Astrocyte of the cerebellum (primary cell): Measurements from ENCODE around the gene STOX2.

Source experiments
- DNase-seq: peaks from one replicate; pipeline ENCODE4 v3.0.0-alpha.2; 2011; ENCODE audit warnings: low read depth
- H3K4me3 ChIP-seq: 2 replicates; pipeline ENCODE4 v1.5.1; 2011; ENCODE audit warnings: mild to moderate bottlenecking, low read depth, low read length, moderate library complexity
- CTCF ChIP-seq: IDR thresholded peaks from 2 replicates; pipeline ENCODE4 v1.5.1; 2012; ENCODE audit warnings: low read length, low read depth, moderate library complexity, mild to moderate bottlenecking; ENCODE audit errors: missing control alignments
- in situ Hi-C: cut with HindIII; loops from 2 replicates; pipeline ENCODE4 v1.10.0; 2017; ENCODE audit warnings: low sequenced_read_pairs

The STOX2 gene

GRCh38 chr4:183926950-183927349 lies 21.8 kb downstream of the STOX2 start:
- no peak overlapping the region for H3K4me3 ChIP-seq
- no peak for TF ChIP-seq CTCF
- no peak for DNase-seq
- in situ Hi-C loops, result no loop called here

GRCh38 chr4:183932576-183932975 lies 27.5 kb downstream of the STOX2 start:
- no peak for TF ChIP-seq CTCF
- in situ Hi-C loops, result no loop called here
- H3K4me3 ChIP-seq, result no peak overlapping the region

GRCh38 chr4:183934761-183935160 lies 29.7 kb downstream of the STOX2 start:
- no peak overlapping the region for H3K4me3 ChIP-seq
- no peak for DNase-seq
- no peak for TF ChIP-seq CTCF
- in situ Hi-C loops, result no loop called here

More at GRCh38 chr4:183932576-183932975, 27.5 kb downstream of the STOX2 start:
- DNase-seq, result no peak

- no peak for DNase-seq
- in situ Hi-C loops, result no loop called here
- TF ChIP-seq CTCF, result no peak
- H3K4me3 ChIP-seq, result no peak overlapping the region
These were observed 30.4 kb downstream of the STOX2 start for GRCh38 chr4:183935355-183936005.

GRCh38 chr4:183936047-183936446 lies 30.9 kb downstream of the STOX2 start:
- TF ChIP-seq CTCF, result no peak
- no peak overlapping the region for H3K4me3 ChIP-seq
- in situ Hi-C loops, result no loop called here
- DNase-seq, result no peak

- in situ Hi-C loops, result no loop called here
- no peak overlapping the region for H3K4me3 ChIP-seq
- no peak for DNase-seq
- TF ChIP-seq CTCF, result no peak
These were observed 31.7 kb downstream of the STOX2 start for GRCh38 chr4:183936574-183937345.
